Glutamatergic neuron (in vitro differentiated cells): ENCODE results near the gene CCT6A. TPM values are rescaled to one million over a fixed set of nuclear protein-coding genes. Genes with fewer than 3 reads are reported as not detected.
"Not testable (repeated sequence)": the region's sequence is repeated elsewhere in the genome, so short reads cannot be mapped to it uniquely, and the experiment has no call there.

Source experiments
- DNase-seq: peaks from one replicate; pipeline ENCODE4 v3.0.0; 2022
- H3K27ac Mint-ChIP-seq: one replicate; pipeline ENCODE4 v1.8.0; 2020; ENCODE audit warnings: mild to moderate bottlenecking, mixed read lengths, inconsistent platforms; ENCODE audit not compliant: unreplicated experiment
- H3K27me3 Mint-ChIP-seq: one replicate; pipeline ENCODE4 v1.8.0; 2020; ENCODE audit warnings: mild to moderate bottlenecking, moderate library complexity, mixed read lengths, inconsistent platforms; ENCODE audit not compliant: unreplicated experiment
- H3K36me3 Mint-ChIP-seq: one replicate; pipeline ENCODE4 v1.8.0; 2020; ENCODE audit warnings: mild to moderate bottlenecking, mixed read lengths, inconsistent platforms; ENCODE audit not compliant: unreplicated experiment
- H3K4me1 Mint-ChIP-seq: one replicate; pipeline ENCODE4 v1.8.0; 2020; ENCODE audit warnings: mild to moderate bottlenecking, low read depth, mixed read lengths, inconsistent platforms; ENCODE audit not compliant: unreplicated experiment
- H3K4me3 Mint-ChIP-seq: one replicate; pipeline ENCODE4 v1.8.0; 2020; ENCODE audit warnings: mild to moderate bottlenecking, mixed read lengths, inconsistent platforms; ENCODE audit not compliant: unreplicated experiment
- H3K9me3 Mint-ChIP-seq: one replicate; pipeline ENCODE4 v1.8.0; 2020; ENCODE audit warnings: mild to moderate bottlenecking, moderate library complexity, mixed read lengths, inconsistent platforms; ENCODE audit not compliant: unreplicated experiment
- CTCF ChIP-seq: fragments of 200-600 bp; sonication (generic); IDR thresholded peaks from one replicate; pipeline ENCODE4 v1.5.0; 2021; ENCODE audit not compliant: partially characterized antibody, unreplicated experiment
- long read RNA-seq: library from polyadenylated mRNA; unstranded; transcript quantifications from one replicate; pipeline ENCODE4 v2.0.0, GENCODE V29; 2020; ENCODE audit not compliant: unreplicated experiment
- total RNA-seq: library from RNA; stranded (reverse); fragmentation: NEBNext Ultra II Directional; extraction: Animal tissue kit (Norgen Biotek cat#: 25700); gene quantifications from one replicate; pipeline ENCODE4 v1.2.1, GENCODE V29; 2021; ENCODE audit not compliant: unreplicated experiment

CCT6A gene
- total RNA-seq: 203 TPM
- long read RNA-seq, transcript CCT6A-201 (14 exons, 2,719 nt): major isoform, 250 of 326 reads
- long read RNA-seq, partial matches to known transcripts: 57 of 326 reads
- long read RNA-seq, other reads (novel, unspliced or antisense): 15 of 326 reads

- Mint-ChIP-seq H3K36me3 (no peaks in the 10 kb centered on the region), H3K4me1 (peaks cover 9% of the 10 kb centered on the region), H3K27me3 (peaks cover 2% of the 10 kb centered on the region), H3K4me3 (peak within 1 kb of the TSS; percentile 98), H3K9me3 (peaks cover 3% of the 10 kb centered on the region), H3K27ac (peak within 1 kb of the TSS; percentile 97)
- TF ChIP-seq CTCF: no peak
- DNase-seq: peak; percentile 98
Observed at GRCh38 chr7:56051339-56052191, at the start of gene CCT6A, which contains the start of gene PSPH. Gene CCT6A (plus strand): TSS chr7:56051765. CDS start chr7:56051849, 84 bp downstream. Gene PSPH (minus strand): TSS chr7:56051444. CDS start chr7:56021212, 30,232 bp downstream.

- no peak for DNase-seq
- Mint-ChIP-seq H3K27me3 (no peaks in the 10 kb centered on the region), H3K36me3 (no peaks in the 10 kb centered on the region), H3K27ac (no peak overlapping the region), H3K4me1 (peaks cover 8% of the 10 kb centered on the region), H3K4me3 (no peak overlapping the region), H3K9me3 (no peaks in the 10 kb centered on the region)
- TF ChIP-seq CTCF: no peak
Observed at GRCh38 chr7:56003749-56004148, 47.8 kb upstream of the CCT6A start.

- Mint-ChIP-seq H3K27ac (no peak overlapping the region), H3K36me3 (no peaks in the 10 kb centered on the region), H3K27me3 (no peaks in the 10 kb centered on the region), H3K4me1 (peaks cover 8% of the 10 kb centered on the region), H3K9me3 (peaks cover 2% of the 10 kb centered on the region), H3K4me3 (peak overlapping the region; percentile 31)
- no peak for TF ChIP-seq CTCF
- DNase-seq: peak; percentile 59
Observed at GRCh38 chr7:56007167-56007652, 44.4 kb upstream of the CCT6A start.

GRCh38 chr7:56007891-56008290 lies 43.7 kb upstream of the CCT6A start:
- Mint-ChIP-seq H3K27me3 (no peaks in the 10 kb centered on the region), H3K27ac (no peak overlapping the region), H3K36me3 (no peaks in the 10 kb centered on the region), H3K4me1 (peaks cover 8% of the 10 kb centered on the region), H3K4me3 (no peak overlapping the region), H3K9me3 (peaks cover 2% of the 10 kb centered on the region)
- DNase-seq: no peak
- TF ChIP-seq CTCF: no peak

- Mint-ChIP-seq H3K4me3 (no peak overlapping the region), H3K4me1 (peaks cover 8% of the 10 kb centered on the region), H3K27me3 (no peaks in the 10 kb centered on the region), H3K9me3 (peaks cover 2% of the 10 kb centered on the region), H3K36me3 (no peaks in the 10 kb centered on the region), H3K27ac (no peak overlapping the region)
- DNase-seq: no peak
- no peak for TF ChIP-seq CTCF
Observed at GRCh38 chr7:56009695-56010094, 41.9 kb upstream of the CCT6A start.

GRCh38 chr7:56017015-56017414 lies 34.5 kb upstream of the CCT6A start:
- not testable (repeated sequence) for DNase-seq, H3K27me3 Mint-ChIP-seq, H3K4me3 Mint-ChIP-seq, H3K27ac Mint-ChIP-seq, H3K36me3 Mint-ChIP-seq, H3K9me3 Mint-ChIP-seq, H3K4me1 Mint-ChIP-seq
